WTC11 (cell line): Measurements from ENCODE around the gene ZMYND8.

Experiments used
- FOXJ3 ChIP-seq: sonication (generic); formaldehyde crosslinking; IDR thresholded peaks from 2 replicates; pipeline ENCODE4 v1.9.0; 2021; ENCODE audit warnings: missing genetic modification reagents, mild to moderate bottlenecking, borderline replicate concordance
- FOXK1 ChIP-seq: sonication (generic); formaldehyde crosslinking; IDR thresholded peaks from 2 replicates; pipeline ENCODE4 v1.8.0; 2022; ENCODE audit warnings: mild to moderate bottlenecking, moderate library complexity, missing genetic modification reagents
- FOXP1 ChIP-seq: sonication (generic); formaldehyde crosslinking; IDR thresholded peaks from 2 replicates; pipeline ENCODE4 v1.8.0; 2022; ENCODE audit warnings: missing genetic modification reagents, mild to moderate bottlenecking, moderate library complexity, borderline replicate concordance
- NFYB ChIP-seq: sonication (generic); formaldehyde crosslinking; conservative IDR thresholded peaks from 2 replicates; pipeline ENCODE4 v1.8.0; 2022; ENCODE audit warnings: low read depth, missing genetic modification reagents
- ZBTB21 ChIP-seq: sonication (generic); formaldehyde crosslinking; IDR thresholded peaks from 2 replicates; pipeline ENCODE4 v1.8.1; 2023; ENCODE audit warnings: mild to moderate bottlenecking, missing genetic modification reagents, borderline replicate concordance
- TF ChIP-seq, protein P1 (sequence below): sonication (generic); formaldehyde crosslinking; IDR thresholded peaks from 2 replicates; pipeline ENCODE4 v1.8.0; 2023; ENCODE audit warnings: missing genetic modification reagents
- TF ChIP-seq, protein P2 (sequence below): sonication (generic); formaldehyde crosslinking; IDR thresholded peaks from 2 replicates; pipeline ENCODE4 v1.8.1; 2022; ENCODE audit warnings: low read depth, mild to moderate bottlenecking, moderate library complexity, missing genetic modification reagents, borderline replicate concordance
- TF ChIP-seq, protein P3 (sequence below): sonication (generic); formaldehyde crosslinking; IDR thresholded peaks from 2 replicates; pipeline ENCODE4 v1.8.1; 2022; ENCODE audit warnings: missing genetic modification reagents, borderline replicate concordance
- TF ChIP-seq, protein P4 (sequence below): fragments of 200-600 bp; IDR thresholded peaks from 2 replicates; pipeline ENCODE4 v1.8.0; 2022; ENCODE audit warnings: antibody characterized with exemption
- TF ChIP-seq, protein P5 (sequence below): fragments of 250-450 bp; sonication (Bioruptor Pico); IDR thresholded peaks from 2 replicates; pipeline ENCODE4 v1.9.0; 2021; ENCODE audit warnings: moderate library complexity, mild to moderate bottlenecking, inconsistent platforms, borderline replicate concordance

DNA sequence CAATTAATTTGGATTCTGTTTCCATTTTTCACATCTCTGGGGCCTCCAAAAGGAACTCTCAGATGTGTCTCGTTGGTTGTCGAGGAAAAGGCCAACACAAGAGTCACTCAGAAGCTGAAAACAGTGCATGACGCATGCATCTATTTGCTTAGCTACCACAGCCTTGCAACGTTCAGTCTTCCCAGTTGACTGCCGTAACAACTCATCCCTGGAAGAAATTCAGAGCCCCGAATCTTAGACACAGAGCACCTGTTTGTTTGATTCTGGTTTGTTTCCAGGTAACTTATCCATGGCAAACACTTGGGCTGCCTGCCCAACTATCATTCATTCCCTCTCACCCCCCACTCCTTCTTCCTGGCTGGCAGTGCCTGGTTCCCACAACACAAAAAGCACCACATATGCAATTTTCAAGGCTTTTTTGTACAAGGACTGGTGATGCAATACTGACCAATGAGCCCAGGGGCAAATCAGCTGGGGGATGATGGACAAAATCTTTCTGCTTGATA, 60.5 kb downstream of the ZMYND8 start:
- TF ChIP-seq NFYB (CRISPR knock-in tag) (no peak), ZBTB21 (CRISPR knock-in tag) (no peak), FOXP1 (CRISPR knock-in tag) (no peak), FOXJ3 (CRISPR knock-in tag) (no peak), FOXK1 (CRISPR knock-in tag) (no peak)
- TF ChIP-seq, protein P1, sequence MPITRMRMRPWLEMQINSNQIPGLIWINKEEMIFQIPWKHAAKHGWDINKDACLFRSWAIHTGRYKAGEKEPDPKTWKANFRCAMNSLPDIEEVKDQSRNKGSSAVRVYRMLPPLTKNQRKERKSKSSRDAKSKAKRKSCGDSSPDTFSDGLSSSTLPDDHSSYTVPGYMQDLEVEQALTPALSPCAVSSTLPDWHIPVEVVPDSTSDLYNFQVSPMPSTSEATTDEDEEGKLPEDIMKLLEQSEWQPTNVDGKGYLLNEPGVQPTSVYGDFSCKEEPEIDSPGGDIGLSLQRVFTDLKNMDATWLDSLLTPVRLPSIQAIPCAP = no peak
- TF ChIP-seq, protein P2, sequence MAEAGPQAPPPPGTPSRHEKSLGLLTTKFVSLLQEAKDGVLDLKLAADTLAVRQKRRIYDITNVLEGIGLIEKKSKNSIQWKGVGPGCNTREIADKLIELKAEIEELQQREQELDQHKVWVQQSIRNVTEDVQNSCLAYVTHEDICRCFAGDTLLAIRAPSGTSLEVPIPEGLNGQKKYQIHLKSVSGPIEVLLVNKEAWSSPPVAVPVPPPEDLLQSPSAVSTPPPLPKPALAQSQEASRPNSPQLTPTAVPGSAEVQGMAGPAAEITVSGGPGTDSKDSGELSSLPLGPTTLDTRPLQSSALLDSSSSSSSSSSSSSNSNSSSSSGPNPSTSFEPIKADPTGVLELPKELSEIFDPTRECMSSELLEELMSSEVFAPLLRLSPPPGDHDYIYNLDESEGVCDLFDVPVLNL (CRISPR knock-in tag) = no peak
- TF ChIP-seq, protein P3, sequence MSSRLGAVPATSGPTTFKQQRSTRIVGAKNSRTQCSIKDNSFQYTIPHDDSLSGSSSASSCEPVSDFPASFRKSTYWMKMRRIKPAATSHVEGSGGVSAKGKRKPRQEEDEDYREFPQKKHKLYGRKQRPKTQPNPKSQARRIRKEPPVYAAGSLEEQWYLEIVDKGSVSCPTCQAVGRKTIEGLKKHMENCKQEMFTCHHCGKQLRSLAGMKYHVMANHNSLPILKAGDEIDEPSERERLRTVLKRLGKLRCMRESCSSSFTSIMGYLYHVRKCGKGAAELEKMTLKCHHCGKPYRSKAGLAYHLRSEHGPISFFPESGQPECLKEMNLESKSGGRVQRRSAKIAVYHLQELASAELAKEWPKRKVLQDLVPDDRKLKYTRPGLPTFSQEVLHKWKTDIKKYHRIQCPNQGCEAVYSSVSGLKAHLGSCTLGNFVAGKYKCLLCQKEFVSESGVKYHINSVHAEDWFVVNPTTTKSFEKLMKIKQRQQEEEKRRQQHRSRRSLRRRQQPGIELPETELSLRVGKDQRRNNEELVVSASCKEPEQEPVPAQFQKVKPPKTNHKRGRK (CRISPR knock-in tag) = no peak
- TF ChIP-seq, protein P4, sequence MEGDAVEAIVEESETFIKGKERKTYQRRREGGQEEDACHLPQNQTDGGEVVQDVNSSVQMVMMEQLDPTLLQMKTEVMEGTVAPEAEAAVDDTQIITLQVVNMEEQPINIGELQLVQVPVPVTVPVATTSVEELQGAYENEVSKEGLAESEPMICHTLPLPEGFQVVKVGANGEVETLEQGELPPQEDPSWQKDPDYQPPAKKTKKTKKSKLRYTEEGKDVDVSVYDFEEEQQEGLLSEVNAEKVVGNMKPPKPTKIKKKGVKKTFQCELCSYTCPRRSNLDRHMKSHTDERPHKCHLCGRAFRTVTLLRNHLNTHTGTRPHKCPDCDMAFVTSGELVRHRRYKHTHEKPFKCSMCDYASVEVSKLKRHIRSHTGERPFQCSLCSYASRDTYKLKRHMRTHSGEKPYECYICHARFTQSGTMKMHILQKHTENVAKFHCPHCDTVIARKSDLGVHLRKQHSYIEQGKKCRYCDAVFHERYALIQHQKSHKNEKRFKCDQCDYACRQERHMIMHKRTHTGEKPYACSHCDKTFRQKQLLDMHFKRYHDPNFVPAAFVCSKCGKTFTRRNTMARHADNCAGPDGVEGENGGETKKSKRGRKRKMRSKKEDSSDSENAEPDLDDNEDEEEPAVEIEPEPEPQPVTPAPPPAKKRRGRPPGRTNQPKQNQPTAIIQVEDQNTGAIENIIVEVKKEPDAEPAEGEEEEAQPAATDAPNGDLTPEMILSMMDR = no peak
- TF ChIP-seq, protein P5, sequence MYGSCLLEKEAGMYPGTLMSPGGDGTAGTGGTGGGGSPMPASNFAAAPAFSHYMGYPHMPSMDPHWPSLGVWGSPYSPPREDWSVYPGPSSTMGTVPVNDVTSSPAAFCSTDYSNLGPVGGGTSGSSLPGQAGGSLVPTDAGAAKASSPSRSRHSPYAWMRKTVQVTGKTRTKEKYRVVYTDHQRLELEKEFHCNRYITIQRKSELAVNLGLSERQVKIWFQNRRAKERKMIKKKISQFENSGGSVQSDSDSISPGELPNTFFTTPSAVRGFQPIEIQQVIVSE (CRISPR knock-in tag) = no peak
